Astrocyte of the cerebellum (primary cell): ENCODE data around the gene APOC3.
"Not testable (repeated sequence)": the region's sequence is repeated elsewhere in the genome, so short reads cannot be mapped to it uniquely, and the experiment has no call there.

Source experiments
- DNase-seq: peaks from one replicate; pipeline ENCODE4 v3.0.0-alpha.2; 2011; ENCODE audit warnings: low read depth
- H3K4me3 ChIP-seq: 2 replicates; pipeline ENCODE4 v1.5.1; 2011; ENCODE audit warnings: mild to moderate bottlenecking, low read depth, low read length, moderate library complexity
- in situ Hi-C: cut with HindIII; loops from 2 replicates; pipeline ENCODE4 v1.10.0; 2017; ENCODE audit warnings: low sequenced_read_pairs
- TF ChIP-seq, protein P1 (sequence below): IDR thresholded peaks from 2 replicates; pipeline ENCODE4 v1.5.1; 2012; ENCODE audit warnings: low read length, low read depth, moderate library complexity, mild to moderate bottlenecking; ENCODE audit errors: missing control alignments

The APOC3 gene

DNA sequence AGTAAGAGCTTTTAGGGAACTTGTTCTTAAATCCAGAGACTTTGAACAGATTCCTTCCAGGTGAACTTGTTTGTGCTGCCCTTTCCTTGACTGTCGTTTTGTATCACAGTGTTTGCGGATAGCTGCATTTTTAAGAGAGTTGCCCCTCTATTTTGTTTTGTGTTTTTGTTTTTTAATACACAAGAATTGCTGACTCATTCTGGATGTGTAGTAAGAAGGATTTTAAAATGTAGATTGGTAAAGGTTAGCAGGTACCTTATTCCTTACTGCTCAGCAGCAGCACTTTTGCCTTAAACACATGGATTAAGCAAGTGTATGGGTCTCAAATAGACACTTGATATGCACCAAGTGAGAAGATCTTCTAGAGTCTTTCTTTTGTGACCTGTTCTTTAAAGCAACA lies 29.1 kb upstream of the APOC3 start:
- no peak for DNase-seq
- TF ChIP-seq, protein P1, sequence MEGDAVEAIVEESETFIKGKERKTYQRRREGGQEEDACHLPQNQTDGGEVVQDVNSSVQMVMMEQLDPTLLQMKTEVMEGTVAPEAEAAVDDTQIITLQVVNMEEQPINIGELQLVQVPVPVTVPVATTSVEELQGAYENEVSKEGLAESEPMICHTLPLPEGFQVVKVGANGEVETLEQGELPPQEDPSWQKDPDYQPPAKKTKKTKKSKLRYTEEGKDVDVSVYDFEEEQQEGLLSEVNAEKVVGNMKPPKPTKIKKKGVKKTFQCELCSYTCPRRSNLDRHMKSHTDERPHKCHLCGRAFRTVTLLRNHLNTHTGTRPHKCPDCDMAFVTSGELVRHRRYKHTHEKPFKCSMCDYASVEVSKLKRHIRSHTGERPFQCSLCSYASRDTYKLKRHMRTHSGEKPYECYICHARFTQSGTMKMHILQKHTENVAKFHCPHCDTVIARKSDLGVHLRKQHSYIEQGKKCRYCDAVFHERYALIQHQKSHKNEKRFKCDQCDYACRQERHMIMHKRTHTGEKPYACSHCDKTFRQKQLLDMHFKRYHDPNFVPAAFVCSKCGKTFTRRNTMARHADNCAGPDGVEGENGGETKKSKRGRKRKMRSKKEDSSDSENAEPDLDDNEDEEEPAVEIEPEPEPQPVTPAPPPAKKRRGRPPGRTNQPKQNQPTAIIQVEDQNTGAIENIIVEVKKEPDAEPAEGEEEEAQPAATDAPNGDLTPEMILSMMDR = no peak
- in situ Hi-C loops = no loop called here
- no peak overlapping the region for H3K4me3 ChIP-seq

DNA sequence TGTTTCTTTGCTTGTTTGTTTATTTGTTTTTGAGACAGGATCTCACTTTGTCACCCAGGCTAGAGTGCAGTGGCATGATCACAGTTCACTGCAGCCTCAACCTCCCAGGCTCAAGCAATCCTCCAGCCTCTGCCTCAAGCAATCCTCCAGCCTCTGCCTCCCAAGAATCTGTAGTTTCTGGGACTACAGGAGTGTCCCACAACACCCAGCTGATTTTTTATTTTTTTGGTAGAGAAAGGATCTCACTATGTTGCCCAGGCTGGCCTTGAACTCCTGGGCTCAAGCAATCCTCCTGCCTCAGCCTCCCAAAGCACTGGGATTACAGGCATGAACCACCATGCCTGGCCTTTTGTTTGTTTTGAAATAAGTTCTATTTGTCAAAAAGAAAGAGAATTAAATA lies 28.0 kb upstream of the APOC3 start:
- H3K4me3 ChIP-seq, DNase-seq, in situ Hi-C loops: not testable (repeated sequence)

DNA sequence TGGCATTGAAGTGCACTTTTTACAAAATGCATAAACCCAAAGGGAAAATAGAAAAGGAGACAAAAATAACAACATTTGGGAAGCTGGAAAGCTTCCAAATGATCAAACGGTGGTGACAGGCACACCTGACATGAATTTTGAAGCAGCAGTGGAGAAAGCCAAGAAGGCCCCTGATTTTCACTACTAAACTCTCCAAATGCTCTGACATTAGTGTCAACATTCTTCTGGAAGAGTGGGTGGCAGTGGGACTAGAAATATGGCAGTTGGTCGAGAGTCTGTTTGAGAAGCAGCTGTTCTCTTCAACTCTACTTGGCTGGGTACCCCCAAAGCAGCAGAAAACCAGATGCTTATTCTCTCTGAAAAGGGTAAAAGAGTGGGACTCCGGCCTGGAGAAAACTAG lies 25.7 kb upstream of the APOC3 start:
- no peak overlapping the region for H3K4me3 ChIP-seq
- TF ChIP-seq, protein P1 = no peak
- in situ Hi-C loops = no loop called here
- DNase-seq = no peak

DNA sequence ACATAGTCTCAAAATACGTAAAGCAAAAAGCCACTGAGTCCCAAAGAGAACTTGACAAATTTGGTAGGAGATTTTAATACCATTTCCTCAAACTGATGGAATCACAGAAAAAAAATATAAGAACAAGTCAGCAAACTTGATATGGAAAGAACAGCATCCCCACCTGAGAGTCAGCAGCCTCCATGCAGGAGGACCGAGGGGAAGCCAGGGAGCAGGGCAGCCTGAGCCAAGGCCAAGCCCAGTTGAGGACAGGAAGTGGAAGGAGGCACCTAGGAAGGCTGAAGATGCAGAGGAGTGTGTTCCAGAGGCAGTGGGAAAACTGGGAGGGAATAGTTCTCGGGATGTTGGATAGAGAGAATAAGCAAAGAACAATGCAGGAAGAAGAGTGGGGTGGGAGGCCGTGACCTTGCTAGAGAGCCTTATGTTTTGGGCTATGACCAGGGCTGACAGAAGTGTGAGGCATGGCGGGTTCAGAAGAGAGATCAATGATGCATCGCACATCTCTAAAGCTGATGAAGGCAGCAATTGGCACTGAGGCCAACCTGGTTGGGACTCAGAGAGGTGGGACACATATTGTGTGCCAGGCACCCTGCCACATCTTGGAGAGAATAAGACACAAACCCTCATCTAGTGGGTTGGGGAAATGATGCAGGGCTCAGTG lies 22.0 kb upstream of the APOC3 start:
- TF ChIP-seq, protein P1 = no peak
- DNase-seq = no peak
- no peak overlapping the region for H3K4me3 ChIP-seq
- in situ Hi-C loops = no loop called here

DNA sequence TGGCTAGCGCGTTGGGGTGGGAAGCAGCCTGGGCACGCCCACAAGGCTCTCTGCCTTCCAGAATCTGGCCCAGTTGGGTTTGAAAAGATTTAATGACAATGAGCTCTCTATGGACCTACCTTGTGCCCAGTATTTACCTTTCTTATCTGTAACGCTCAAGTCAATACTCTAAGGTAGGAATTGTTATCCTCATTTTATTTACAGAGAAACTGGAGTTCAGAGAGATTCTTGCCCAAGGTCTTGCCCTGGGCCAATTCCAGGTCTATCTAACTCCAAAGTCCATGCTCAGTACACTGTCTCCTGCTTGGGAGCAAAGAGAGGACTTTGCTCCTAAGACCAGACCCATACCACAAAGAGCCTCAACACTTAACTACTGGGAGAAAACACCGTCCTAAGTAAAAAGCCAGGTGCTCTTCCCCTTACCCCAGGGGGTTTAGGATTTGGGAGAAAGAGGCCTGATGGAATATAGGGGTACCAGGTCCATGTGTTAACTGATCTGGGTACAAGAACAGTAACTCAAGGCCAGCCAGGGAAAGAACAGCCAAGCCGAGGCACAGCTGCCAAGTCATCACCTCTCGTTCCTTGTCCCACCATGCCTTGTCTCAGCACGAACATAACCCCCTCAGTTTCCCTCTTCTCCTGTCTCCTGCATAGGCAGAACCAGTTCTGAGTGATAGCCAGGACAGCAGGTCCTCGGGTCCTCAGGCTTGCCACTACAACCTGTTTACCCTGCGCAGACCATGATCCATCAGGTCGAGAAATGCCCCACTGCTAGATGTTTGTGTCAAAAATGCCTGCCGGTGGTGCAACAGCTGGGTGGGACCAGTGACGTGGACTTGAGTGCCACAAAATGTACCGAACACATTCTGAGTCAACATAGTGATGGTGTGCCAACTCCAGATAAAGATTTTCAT lies 21.2 kb upstream of the APOC3 start:
- TF ChIP-seq, protein P1 = no peak
- in situ Hi-C loops = no loop called here
- DNase-seq = no peak
- H3K4me3 ChIP-seq = no peak overlapping the region

DNA sequence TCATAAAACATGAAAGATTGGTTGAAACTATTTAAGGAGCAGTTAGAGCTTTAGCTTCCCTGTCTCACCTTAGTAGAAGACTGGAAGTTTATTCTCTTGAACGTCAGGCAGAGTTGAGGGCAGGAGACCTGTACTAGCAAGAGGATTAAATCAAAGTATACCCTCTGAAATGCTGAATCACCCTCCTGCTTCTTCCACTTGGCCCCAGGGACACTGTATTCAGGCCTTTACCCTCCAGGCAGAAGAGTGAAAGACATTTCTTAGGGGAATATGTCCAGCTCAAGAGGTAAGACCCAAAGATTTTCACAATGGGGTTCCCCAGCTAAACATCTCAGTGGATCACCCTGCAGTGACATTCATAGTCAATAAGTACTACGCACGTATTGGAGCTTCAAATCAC lies 18.5 kb upstream of the APOC3 start:
- no peak for DNase-seq
- no peak overlapping the region for H3K4me3 ChIP-seq
- in situ Hi-C loops = no loop called here
- TF ChIP-seq, protein P1 = no peak

DNA sequence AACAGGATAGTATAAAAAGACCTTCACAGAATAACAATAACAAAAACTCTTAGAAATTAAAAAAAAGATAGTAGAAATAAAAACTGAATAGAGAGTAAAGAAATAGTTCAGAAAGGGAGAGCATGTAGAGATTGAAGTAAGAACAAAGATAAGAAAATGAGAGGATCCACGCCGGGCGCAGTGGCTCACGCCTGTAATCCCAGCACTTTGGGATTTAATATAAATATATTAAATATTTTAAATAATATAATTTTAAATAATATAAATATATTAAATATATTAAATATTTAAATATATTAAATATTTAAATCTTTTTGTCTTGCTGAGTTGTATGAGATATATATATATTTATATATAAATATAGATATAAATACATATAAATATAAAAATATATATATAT lies 17.6 kb upstream of the APOC3 start:
- in situ Hi-C loops = no loop called here
- TF ChIP-seq, protein P1 = no peak
- H3K4me3 ChIP-seq = no peak overlapping the region
- no peak for DNase-seq
